ENCODE measurements around the gene SPACDR.

The SPACDR gene

GRCh38 chr7:100437150-100438100, 26.6 kb downstream of the SPACDR start:
- peaks cover 6 to 31% (median 25%) of the 10 kb centered on the region in 4 experiments for H3K4me1 ChIP-seq (ENCODE audit: control extremely low read depth in 1 of 4, control insufficient read depth in 4 of 4, insufficient read depth in 4 of 4, low read length in 3 of 4)
- 96% methylated on average over 20 of the region's 28 CpGs for WGBS (ENCODE audit: insufficient coverage)
- H3K4me3 ChIP-seq (ENCODE audit: control insufficient read depth in 1 of 7, extremely low read depth in 1 of 7, insufficient read depth in 4 of 7, low read depth in 2 of 7, low read length in 6 of 7): peak overlapping the region in 1 of 7 experiments; percentile 45
- no peak for DNase-seq
- CTCF ChIA-PET: interaction anchor here (1.0 to 20.5 kb wide), 5 partner anchors 10 to 128 kb away, joined by 3 to 160 read pairs (median 5); no protein-coding TSS in a partner anchor
- POLR2A ChIA-PET: interaction anchor here (0.6 to 1.0 kb wide), 4 partner anchors 8 to 28 kb away, joined by 3 to 5 read pairs (median 3); no protein-coding TSS in a partner anchor
- H3K36me3 ChIP-seq (ENCODE audit: control insufficient read depth in 4 of 4, insufficient read depth in 4 of 4, low read length in 3 of 4): peaks cover 3 to 29% (median 24%) of the 10 kb centered on the region in 4 experiments
- no peaks in the 10 kb centered on the region for H3K9me3 ChIP-seq (ENCODE audit: control extremely low read depth in 1 of 5, control insufficient read depth in 4 of 5, insufficient read depth in 2 of 5, low read depth in 1 of 5, low read length in 4 of 5)
- peak overlapping the region in 1 of 2 experiments; percentile 94 for H3K27ac ChIP-seq (ENCODE audit: insufficient read depth in 1 of 2, low read depth in 1 of 2, low read length in 2 of 2, poor library complexity in 1 of 2, severe bottlenecking in 2 of 2)
- H3K27me3 ChIP-seq (replicated peaks in 2 of 5; ENCODE audit: control insufficient read depth in 4 of 5, insufficient read depth in 5 of 5, low read length in 4 of 5): no peaks in the 10 kb centered on the region

GRCh38 chr7:100435401-100436304, 28.4 kb downstream of the SPACDR start:
- POLR2A ChIA-PET: interaction anchor here (0.7 to 1.1 kb wide), 4 partner anchors 8 to 44 kb away, joined by 3 to 10 read pairs (median 3); partner anchors contain the start of gene TSC22D4
- WGBS (ENCODE audit: insufficient coverage): 2% methylated on average over 64 of the region's 81 CpGs

GRCh38 chr7:100434297-100435144, 29.5 kb downstream of the SPACDR start:
- ChIA-PET POLR2A (interaction anchor here (1.1 kb wide), 1 partner anchor 9 kb away, joined by 10 read pairs; no protein-coding TSS in a partner anchor), CTCF (interaction anchor here (2.4 to 20.5 kb wide), 2 partner anchors 10 to 19 kb away, joined by 8 to 160 read pairs; no protein-coding TSS in a partner anchor)
- H3K27ac ChIP-seq (ENCODE audit: insufficient read depth in 1 of 2, low read depth in 1 of 2, low read length in 2 of 2, poor library complexity in 1 of 2, severe bottlenecking in 2 of 2): peak overlapping the region; percentile 88 to 94
- WGBS (ENCODE audit: insufficient coverage): 93% methylated on average over 16 of the region's 22 CpGs
- H3K4me3 ChIP-seq (ENCODE audit: control insufficient read depth in 1 of 7, extremely low read depth in 1 of 7, insufficient read depth in 4 of 7, low read depth in 2 of 7, low read length in 6 of 7): peak overlapping the region in 6 of 7 experiments; percentile 81 to 93 (median 88)
- no peaks in the 10 kb centered on the region for H3K27me3 ChIP-seq (replicated peaks in 2 of 5; ENCODE audit: control insufficient read depth in 4 of 5, insufficient read depth in 5 of 5, low read length in 4 of 5)
- peaks cover 3 to 46% (median 29%) of the 10 kb centered on the region in 4 experiments for H3K36me3 ChIP-seq (ENCODE audit: control insufficient read depth in 4 of 4, insufficient read depth in 4 of 4, low read length in 3 of 4)
- H3K4me1 ChIP-seq (ENCODE audit: control extremely low read depth in 1 of 4, control insufficient read depth in 4 of 4, insufficient read depth in 4 of 4, low read length in 3 of 4): peaks cover 9 to 53% (median 45%) of the 10 kb centered on the region in 4 experiments
- no peak for DNase-seq
- H3K9me3 ChIP-seq (ENCODE audit: control extremely low read depth in 1 of 5, control insufficient read depth in 4 of 5, insufficient read depth in 2 of 5, low read depth in 1 of 5, low read length in 4 of 5): no peaks in the 10 kb centered on the region

More at GRCh38 chr7:100435401-100436304, 28.4 kb downstream of the SPACDR start:
- Histone ChIP-seq H3K36me3 (ENCODE audit: control insufficient read depth in 4 of 4, insufficient read depth in 4 of 4, low read length in 3 of 4) (peaks cover 3 to 46% (median 29%) of the 10 kb centered on the region in 4 experiments), H3K9me3 (ENCODE audit: control extremely low read depth in 1 of 5, control insufficient read depth in 4 of 5, insufficient read depth in 2 of 5, low read depth in 1 of 5, low read length in 4 of 5) (no peaks in the 10 kb centered on the region), H3K27ac (ENCODE audit: insufficient read depth in 1 of 2, low read depth in 1 of 2, low read length in 2 of 2, poor library complexity in 1 of 2, severe bottlenecking in 2 of 2) (peak overlapping the region; percentile 88 to 94), H3K4me1 (ENCODE audit: control extremely low read depth in 1 of 4, control insufficient read depth in 4 of 4, insufficient read depth in 4 of 4, low read length in 3 of 4) (peaks cover 9 to 49% (median 42%) of the 10 kb centered on the region in 4 experiments), H3K27me3 (replicated peaks in 2 of 5; ENCODE audit: control insufficient read depth in 4 of 5, insufficient read depth in 5 of 5, low read length in 4 of 5) (no peaks in the 10 kb centered on the region), H3K4me3 (ENCODE audit: control insufficient read depth in 1 of 7, extremely low read depth in 1 of 7, insufficient read depth in 4 of 7, low read depth in 2 of 7, low read length in 6 of 7) (peak overlapping the region; percentile 81 to 96 (median 89))
- CTCF ChIA-PET: interaction anchor here (1.0 to 20.5 kb wide), 3 partner anchors 8 to 18 kb away, joined by 4 to 160 read pairs (median 8); no protein-coding TSS in a partner anchor
- DNase-seq: peak in 2 of 3 donors; percentile 43 to 47

GRCh38 chr7:100433592-100434296, 30.3 kb downstream of the SPACDR start:
- WGBS (ENCODE audit: insufficient coverage): 94% methylated on average over 6 of the region's 10 CpGs
- Histone ChIP-seq H3K36me3 (ENCODE audit: control insufficient read depth in 4 of 4, insufficient read depth in 4 of 4, low read length in 3 of 4) (peaks cover 3 to 46% (median 29%) of the 10 kb centered on the region in 4 experiments), H3K27ac (ENCODE audit: insufficient read depth in 1 of 2, low read depth in 1 of 2, low read length in 2 of 2, poor library complexity in 1 of 2, severe bottlenecking in 2 of 2) (peak overlapping the region in 1 of 2 experiments; percentile 55), H3K4me1 (ENCODE audit: control extremely low read depth in 1 of 4, control insufficient read depth in 4 of 4, insufficient read depth in 4 of 4, low read length in 3 of 4) (peaks cover 9 to 53% (median 46%) of the 10 kb centered on the region in 4 experiments), H3K27me3 (replicated peaks in 2 of 5; ENCODE audit: control insufficient read depth in 4 of 5, insufficient read depth in 5 of 5, low read length in 4 of 5) (no peaks in the 10 kb centered on the region), H3K4me3 (ENCODE audit: control insufficient read depth in 1 of 7, extremely low read depth in 1 of 7, insufficient read depth in 4 of 7, low read depth in 2 of 7, low read length in 6 of 7) (no peak overlapping the region), H3K9me3 (ENCODE audit: control extremely low read depth in 1 of 5, control insufficient read depth in 4 of 5, insufficient read depth in 2 of 5, low read depth in 1 of 5, low read length in 4 of 5) (no peaks in the 10 kb centered on the region)
- ChIA-PET CTCF (interaction anchor here (2.4 to 20.5 kb wide), 2 partner anchors 10 to 20 kb away, joined by 8 to 160 read pairs; no protein-coding TSS in a partner anchor), POLR2A (no interaction called here)
- DNase-seq: no peak

GRCh38 chr7:100433276-100433591, 30.8 kb downstream of the SPACDR start:
- Histone ChIP-seq H3K9me3 (ENCODE audit: control extremely low read depth in 1 of 5, control insufficient read depth in 4 of 5, insufficient read depth in 2 of 5, low read depth in 1 of 5, low read length in 4 of 5) (no peaks in the 10 kb centered on the region), H3K36me3 (ENCODE audit: control insufficient read depth in 4 of 4, insufficient read depth in 4 of 4, low read length in 3 of 4) (peaks cover 3 to 46% (median 29%) of the 10 kb centered on the region in 4 experiments), H3K27ac (ENCODE audit: insufficient read depth in 1 of 2, low read depth in 1 of 2, low read length in 2 of 2, poor library complexity in 1 of 2, severe bottlenecking in 2 of 2) (peak overlapping the region in 1 of 2 experiments; percentile 100), H3K27me3 (replicated peaks in 2 of 5; ENCODE audit: control insufficient read depth in 4 of 5, insufficient read depth in 5 of 5, low read length in 4 of 5) (no peaks in the 10 kb centered on the region), H3K4me1 (ENCODE audit: control extremely low read depth in 1 of 4, control insufficient read depth in 4 of 4, insufficient read depth in 4 of 4, low read length in 3 of 4) (peaks cover 9 to 53% (median 49%) of the 10 kb centered on the region in 4 experiments), H3K4me3 (ENCODE audit: control insufficient read depth in 1 of 7, extremely low read depth in 1 of 7, insufficient read depth in 4 of 7, low read depth in 2 of 7, low read length in 6 of 7) (no peak overlapping the region)
- 78% methylated on average over 4 of the region's 4 CpGs for WGBS (ENCODE audit: insufficient coverage)
- no peak for DNase-seq
- ChIA-PET CTCF (interaction anchor here (1.7 to 20.5 kb wide), 2 partner anchors 15 to 21 kb away, joined by 3 to 160 read pairs; no protein-coding TSS in a partner anchor), POLR2A (no interaction called here)

Data from common myeloid progenitor, CD34-positive (primary cell).